ENCODE measurements around the gene TMEM52.
A peak's percentile ranks its signal among the peaks of the same experiment; 100 is the strongest.
"Not testable (repeated sequence)": the region's sequence is repeated elsewhere in the genome, so short reads cannot be mapped to it uniquely, and the experiment has no call there.

Gene TMEM52

DNA sequence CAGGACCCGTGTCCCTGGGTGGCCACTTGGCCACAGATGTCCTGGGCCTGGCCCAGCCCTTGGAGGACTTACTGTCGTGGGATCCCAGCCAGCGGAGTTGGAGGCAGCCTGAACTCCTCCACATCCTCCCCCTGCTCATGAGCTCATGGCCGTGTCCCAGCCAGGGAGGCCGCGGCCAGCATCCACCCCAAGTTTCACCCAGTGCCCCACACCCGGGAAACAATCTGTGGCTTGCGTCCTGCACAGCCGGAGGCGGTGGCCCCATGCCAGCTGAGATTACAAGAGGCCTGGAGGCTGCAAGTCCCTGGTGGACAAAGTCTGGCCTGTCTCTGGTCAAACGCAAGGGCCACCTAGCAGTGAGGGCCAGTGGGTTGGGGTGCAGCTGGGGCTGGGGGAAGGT lies 27.5 kb upstream of the TMEM52 start:
- DNase-seq (ENCODE audit: low spot score) = no peak

- no peak for DNase-seq (ENCODE audit: low spot score)
These were observed 26.8 kb upstream of the TMEM52 start for GRCh38 chr1:1945782-1946393.

DNA sequence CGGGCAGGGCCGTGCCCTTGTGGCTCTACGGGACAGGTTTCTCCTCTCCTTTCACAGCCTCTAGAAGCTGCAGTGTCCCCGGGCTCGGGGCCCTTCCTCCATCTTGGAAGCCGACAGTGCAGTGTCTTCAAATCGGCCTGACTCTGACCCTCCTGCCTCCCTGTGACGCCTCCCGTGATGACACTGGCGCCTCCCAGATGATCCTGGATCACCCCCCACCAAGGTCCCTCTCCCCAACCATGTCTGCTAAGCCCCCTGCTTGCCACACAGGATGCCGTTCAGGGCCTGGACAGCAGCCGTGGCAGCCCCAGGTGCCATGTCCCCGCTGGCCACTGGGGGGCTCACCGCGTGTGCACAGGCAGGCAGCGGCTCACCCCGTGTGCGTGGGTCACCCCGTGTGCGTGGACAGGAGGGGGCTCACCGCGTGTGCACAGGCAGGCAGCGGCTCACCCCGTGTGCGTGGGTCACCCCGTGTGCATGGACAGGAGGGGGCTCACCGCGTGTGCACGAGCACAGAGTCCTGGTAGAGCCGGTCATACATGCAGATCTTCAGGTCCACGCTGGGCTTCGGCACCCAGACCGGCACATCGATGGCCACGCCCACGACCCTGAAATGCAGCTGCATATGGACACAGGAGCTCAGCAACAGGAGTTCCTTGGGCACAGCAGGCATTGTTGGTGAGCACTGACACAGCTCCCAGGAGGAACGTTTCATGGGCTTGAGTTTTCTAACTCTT lies 24.9 kb upstream of the TMEM52 start:
- peak; percentile 83 for DNase-seq (ENCODE audit: low spot score)

GRCh38 chr1:1942753-1943656 lies 23.9 kb upstream of the TMEM52 start:
- no peak for DNase-seq (ENCODE audit: low spot score)

DNA sequence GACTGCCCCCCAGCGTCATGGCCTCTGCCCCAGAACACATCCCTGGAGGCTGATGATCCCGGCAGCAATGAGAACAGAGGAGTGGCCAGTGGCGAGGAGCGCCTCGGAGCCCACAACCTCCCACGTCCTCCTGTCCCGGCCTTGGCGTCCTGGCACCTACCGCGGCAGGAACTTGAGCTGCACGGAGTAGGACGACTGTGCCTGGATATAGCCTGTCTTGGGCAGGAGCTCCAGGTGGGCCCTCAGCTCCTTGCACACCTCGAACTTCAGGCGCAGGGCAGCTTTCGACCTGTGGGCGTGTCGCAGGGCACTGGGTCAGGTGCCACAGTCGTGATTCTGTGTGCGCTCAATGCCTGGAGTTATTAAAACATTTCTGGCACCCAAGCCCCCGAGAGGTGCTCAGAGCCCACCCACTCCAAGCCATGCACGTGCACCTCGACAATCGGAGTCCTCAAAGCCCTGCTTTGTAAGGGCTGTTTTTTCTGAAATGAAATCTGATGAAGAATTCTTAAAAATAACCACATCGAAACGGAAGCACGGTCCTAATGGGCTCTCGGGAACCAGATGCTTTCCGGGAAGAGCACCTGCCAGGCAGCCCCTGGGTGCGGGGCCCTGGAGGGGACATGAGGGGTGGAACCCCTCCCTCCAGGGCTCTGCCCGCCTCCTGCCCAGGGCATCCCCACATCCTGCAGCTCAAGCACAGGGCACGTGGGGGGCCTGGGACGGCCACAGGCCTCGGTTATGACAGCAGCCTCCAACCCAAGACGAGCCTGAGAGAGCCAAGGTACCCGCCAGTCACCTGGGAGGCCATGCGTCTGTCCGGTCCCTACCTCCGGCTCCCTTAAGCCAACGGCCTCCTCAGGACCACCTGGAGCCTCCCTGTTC lies 23.0 kb upstream of the TMEM52 start:
- DNase-seq (ENCODE audit: low spot score) = no peak

DNA sequence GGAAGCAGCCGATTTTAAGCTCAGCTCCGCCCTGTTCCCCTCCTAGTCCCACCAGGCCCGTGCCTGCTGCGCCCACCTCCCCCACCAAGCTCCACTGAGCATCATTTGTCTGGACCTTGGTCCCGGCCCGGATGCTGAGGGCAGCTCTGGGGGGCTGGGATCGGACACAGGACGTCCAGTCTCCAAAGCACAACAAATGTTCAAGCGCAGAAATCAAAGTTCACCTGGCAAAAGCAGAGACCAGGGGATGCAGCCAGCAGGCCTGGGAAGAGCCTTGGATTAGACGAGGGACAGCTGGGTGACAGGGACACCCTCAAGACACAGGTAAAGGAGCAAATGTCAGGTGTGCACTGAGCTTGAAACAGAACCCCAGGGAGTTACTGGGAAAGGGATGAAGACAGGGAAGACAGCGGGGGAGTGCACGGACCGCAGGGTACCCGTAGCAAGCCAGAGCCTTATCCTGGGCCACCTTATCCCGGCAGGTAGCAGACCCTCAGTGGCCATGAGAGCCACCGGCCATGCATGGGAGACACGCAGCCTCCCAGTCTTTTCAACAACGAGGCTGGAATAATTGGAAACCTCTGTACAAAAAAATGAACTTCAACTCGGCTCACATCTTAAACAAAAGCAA lies 22.2 kb upstream of the TMEM52 start:
- DNase-seq (ENCODE audit: low spot score) = no peak

DNA sequence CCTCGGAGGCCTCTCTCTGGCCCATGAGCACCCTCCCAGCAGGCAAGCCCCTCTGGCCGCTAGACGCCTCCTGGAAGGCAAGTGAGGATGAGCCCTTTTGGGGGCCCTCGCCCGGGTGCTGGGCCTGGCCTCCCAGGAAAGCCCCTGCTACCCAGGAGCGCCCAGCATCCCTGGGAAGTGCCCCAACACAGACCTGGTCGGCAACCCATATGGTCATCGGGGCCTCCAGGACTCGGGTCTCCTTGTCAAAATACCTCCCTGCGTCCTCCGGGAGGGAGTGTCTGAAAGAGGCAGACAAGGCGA lies 21.0 kb upstream of the TMEM52 start:
- DNase-seq (ENCODE audit: low spot score) = no peak

- no peak for DNase-seq (ENCODE audit: low spot score)
These were observed 20.4 kb upstream of the TMEM52 start for GRCh38 chr1:1939296-1940122.

- DNase-seq (ENCODE audit: low spot score) = no peak
These were observed 19.7 kb upstream of the TMEM52 start for GRCh38 chr1:1938613-1939295.

DNA sequence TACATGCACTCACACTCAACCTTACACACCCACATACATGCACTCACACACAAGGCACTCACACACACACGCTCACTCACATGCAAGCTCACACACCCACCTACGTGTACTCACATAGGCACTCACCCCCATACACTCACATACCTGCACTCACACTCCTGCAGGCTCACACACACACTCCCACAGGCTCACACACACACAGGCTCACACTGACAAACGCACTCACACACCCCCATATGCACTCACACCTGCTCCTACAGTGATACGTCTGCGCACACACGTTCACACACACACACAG lies 19.1 kb upstream of the TMEM52 start:
- no peak for DNase-seq (ENCODE audit: low spot score)

DNA sequence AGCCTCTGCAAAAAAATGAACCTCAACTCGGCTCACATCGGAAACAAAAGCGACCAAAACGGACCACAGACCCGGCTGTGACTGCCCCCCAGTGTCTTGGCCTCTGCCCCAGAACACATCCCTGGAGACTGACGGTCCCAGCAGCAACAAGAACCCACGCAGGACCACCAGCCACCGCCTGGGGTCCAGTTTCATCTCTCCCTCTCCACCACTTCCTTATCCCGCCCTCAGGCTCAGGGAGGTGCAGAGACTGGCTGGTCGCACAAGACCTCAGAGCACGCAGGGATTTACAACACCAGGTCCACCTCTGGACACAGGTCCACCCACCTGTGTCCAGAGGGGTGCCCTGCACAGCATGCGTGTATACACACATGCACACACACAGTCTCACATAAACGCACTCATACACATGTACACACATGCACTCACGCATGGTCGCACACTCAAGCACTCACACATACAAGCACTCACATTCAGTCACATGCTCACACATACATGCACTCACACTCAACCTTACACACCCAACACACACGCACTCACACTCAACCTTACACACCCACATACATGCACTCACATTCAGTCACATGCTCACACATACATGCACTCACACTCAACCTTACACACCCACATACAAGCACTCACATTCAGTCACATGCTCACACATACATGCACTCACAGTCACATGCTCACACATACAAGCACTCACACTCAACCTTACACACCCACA lies 18.6 kb upstream of the TMEM52 start:
- DNase-seq (ENCODE audit: low spot score) = no peak

GRCh38 chr1:1937061-1937460 lies 18.0 kb upstream of the TMEM52 start:
- no peak for DNase-seq (ENCODE audit: low spot score)

DNA sequence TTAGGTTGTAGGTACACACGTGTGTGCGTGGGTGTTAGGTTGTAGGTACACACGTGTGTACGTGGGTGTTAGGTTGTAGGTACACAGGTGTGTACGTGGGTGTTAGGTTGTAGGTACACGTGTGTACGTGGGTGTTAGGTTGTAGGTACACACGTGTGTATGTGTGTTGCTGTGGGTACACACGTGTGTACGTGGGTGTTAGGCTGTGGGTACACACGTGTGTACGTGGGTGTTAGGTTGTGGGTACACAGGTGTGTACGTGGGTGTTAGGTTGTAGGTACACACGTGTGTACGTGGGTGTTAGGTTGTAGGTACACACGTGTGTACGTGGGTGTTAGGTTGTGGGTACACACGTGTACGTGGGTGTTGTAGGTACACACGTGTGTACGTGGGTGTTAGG lies 15.8 kb upstream of the TMEM52 start:
- not testable (repeated sequence) for DNase-seq (ENCODE audit: low spot score)

GRCh38 chr1:1929639-1930545 lies 10.8 kb upstream of the TMEM52 start:
- peak; percentile 43 for DNase-seq (ENCODE audit: low spot score)

DNA sequence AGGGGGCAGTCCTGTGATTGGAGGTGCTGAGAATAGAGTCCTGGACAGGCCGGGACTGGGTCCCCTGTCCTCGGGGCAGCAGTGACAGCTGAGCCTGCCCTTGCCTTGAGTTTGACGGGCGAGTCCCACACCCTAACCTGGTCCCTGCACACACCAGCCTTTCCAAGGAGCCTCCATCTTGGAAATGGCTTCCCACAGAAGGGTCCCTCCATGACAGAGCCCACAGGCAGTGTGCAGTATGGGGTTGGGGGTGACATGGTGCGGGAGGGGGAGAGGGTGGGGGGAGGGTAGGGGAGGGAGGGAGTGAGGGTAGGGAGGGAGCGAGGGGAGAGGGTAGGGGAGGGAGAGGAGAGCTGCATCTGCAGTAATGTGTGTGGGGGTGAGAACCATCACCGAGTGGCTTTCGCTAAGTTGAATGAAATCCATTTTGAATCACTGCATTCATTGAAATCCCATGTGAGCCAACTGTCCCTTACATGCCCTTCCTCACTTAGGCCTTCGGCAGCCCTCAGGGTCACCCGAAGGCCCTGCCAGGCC lies 10.1 kb upstream of the TMEM52 start:
- DNase-seq (ENCODE audit: low spot score) = no peak

DNA sequence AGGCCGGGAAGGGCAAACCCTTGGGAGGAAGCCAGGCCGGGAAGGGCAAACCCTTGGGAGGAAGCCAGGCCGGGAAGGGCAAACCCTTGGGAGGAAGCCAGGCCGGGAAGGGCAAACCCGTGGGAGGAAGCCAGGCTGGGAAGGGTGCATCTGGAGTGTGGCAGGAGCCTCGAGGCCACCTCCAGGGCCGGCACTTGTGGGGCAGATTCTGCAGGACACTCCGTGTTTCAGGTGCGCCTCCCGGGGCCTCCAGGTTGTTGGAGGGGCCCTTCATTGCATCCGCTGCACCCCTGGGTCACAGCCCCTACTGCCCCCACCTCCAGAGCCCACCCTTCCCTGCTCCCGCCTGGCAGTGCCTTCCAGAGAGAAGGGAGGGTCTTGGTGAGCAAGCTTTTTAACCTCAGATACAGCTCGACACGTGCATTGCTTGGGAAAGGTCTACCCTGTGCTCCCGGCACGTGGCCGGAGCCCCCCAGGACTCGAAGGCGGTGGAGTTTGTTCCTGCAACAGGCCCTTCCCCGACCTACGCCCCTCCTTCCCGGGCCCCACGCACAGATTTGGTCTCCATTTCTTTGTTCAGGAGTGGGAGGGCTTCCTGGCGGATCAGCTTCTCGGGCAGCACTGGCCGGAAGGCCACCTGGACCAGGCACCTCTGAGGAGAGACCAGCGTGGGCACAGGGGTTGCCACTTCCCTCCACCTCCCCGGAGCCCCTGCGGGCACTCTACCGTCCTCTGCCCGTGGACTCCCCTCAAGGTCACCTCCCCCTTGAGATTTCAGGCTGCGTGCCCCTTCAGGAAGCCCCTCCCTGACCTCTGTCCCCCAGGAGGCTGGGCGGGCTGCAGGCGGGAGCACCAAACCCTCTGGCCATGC lies 9.4 kb upstream of the TMEM52 start:
- DNase-seq (ENCODE audit: low spot score) = peak; percentile 40

GRCh38 chr1:1927751-1928150 lies 8.7 kb upstream of the TMEM52 start:
- DNase-seq (ENCODE audit: low spot score) = peak; percentile 36

All from ecto neural progenitor cell (in vitro differentiated cells).